Measurements from ENCODE around the gene PPP1R9A.

Gene PPP1R9A

DNA sequence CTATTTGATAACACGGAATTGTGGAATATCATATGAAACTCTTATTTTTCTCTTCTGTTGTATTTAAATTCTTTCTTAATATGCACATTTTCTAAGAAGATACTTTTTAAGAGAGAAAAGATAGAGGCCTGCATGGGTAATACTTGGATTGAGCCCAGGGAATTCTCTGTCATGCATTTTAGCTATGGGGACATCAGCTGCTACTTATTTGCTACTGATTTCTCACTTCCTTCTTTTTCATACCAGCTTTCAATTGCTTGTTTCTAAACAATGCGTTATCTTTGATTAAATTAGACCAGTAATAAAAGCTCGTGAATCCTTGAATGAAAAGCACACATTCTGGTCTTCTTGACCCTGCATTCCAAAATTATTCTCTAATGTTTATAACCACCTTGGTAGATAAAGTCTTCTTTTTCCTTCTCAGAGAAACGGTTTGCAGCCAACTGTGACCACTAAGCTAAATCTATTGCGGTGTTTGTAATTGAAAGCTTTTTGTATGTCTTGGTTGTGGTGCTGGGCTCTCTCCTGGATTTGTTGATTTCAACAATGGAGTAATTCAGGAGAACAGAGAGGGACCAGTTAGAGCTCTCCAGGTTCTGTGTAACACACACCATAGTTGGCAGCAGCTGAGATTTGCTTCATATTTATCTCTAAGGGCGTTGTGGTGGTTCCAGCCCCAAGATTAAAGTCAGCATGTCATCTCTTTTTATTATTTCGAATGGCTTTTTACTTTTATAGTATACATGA lies 139.3 kb downstream of the PPP1R9A start:
- H3K4me3 ChIP-seq (ENCODE audit: low read length): no peak overlapping the region
- no peaks in the 10 kb centered on the region for H4K20me1 ChIP-seq (ENCODE audit: control insufficient read depth, insufficient read depth, low read depth, low read length)
- no peaks in the 10 kb centered on the region for H3F3A ChIP-seq (ENCODE audit: control insufficient read depth, insufficient read depth)
- TF ChIP-seq, protein P1, sequence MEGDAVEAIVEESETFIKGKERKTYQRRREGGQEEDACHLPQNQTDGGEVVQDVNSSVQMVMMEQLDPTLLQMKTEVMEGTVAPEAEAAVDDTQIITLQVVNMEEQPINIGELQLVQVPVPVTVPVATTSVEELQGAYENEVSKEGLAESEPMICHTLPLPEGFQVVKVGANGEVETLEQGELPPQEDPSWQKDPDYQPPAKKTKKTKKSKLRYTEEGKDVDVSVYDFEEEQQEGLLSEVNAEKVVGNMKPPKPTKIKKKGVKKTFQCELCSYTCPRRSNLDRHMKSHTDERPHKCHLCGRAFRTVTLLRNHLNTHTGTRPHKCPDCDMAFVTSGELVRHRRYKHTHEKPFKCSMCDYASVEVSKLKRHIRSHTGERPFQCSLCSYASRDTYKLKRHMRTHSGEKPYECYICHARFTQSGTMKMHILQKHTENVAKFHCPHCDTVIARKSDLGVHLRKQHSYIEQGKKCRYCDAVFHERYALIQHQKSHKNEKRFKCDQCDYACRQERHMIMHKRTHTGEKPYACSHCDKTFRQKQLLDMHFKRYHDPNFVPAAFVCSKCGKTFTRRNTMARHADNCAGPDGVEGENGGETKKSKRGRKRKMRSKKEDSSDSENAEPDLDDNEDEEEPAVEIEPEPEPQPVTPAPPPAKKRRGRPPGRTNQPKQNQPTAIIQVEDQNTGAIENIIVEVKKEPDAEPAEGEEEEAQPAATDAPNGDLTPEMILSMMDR (IDR thresholded peaks at IDR 0.05; ENCODE audit: low read depth, low read length, poor library complexity, severe bottlenecking): no peak
- no peak for TF ChIP-seq EZH2phosphoT487 (IDR thresholded peaks at IDR 0.05; ENCODE audit: borderline replicate concordance, low read length)
- H3K27ac ChIP-seq (ENCODE audit: low read depth, low read length): no peak overlapping the region
- H3K36me3 ChIP-seq (ENCODE audit: control insufficient read depth, low read length): no peaks in the 10 kb centered on the region
- H3K9me3 ChIP-seq (ENCODE audit: control insufficient read depth, insufficient read depth, low read length): no peaks in the 10 kb centered on the region
- no peaks in the 10 kb centered on the region for H3K9me2 ChIP-seq (replicated peaks; ENCODE audit: control insufficient read depth, low read length)
- no peak overlapping the region for H3K4me2 ChIP-seq (ENCODE audit: low read length)
- no peaks in the 10 kb centered on the region for H3K27me3 ChIP-seq (ENCODE audit: control insufficient read depth, low read length)
- H3K4me1 ChIP-seq (ENCODE audit: control insufficient read depth, low read length): no peaks in the 10 kb centered on the region
- no peaks in the 10 kb centered on the region for H3K79me2 ChIP-seq (ENCODE audit: control insufficient read depth, low read length)

- H4K20me1 ChIP-seq (ENCODE audit: control insufficient read depth, insufficient read depth, low read depth, low read length): no peaks in the 10 kb centered on the region
- no peaks in the 10 kb centered on the region for H3K79me2 ChIP-seq (ENCODE audit: control insufficient read depth, low read length)
- no peaks in the 10 kb centered on the region for H3K27me3 ChIP-seq (ENCODE audit: control insufficient read depth, low read length)
- TF ChIP-seq, protein P1 (IDR thresholded peaks at IDR 0.05; ENCODE audit: low read depth, low read length, poor library complexity, severe bottlenecking): no peak
- no peak for TF ChIP-seq EZH2phosphoT487 (IDR thresholded peaks at IDR 0.05; ENCODE audit: borderline replicate concordance, low read length)
- no peak overlapping the region for H3K27ac ChIP-seq (ENCODE audit: low read depth, low read length)
- no peaks in the 10 kb centered on the region for H3K9me3 ChIP-seq (ENCODE audit: control insufficient read depth, insufficient read depth, low read length)
- no peaks in the 10 kb centered on the region for H3K4me1 ChIP-seq (ENCODE audit: control insufficient read depth, low read length)
- no peaks in the 10 kb centered on the region for H3F3A ChIP-seq (ENCODE audit: control insufficient read depth, insufficient read depth)
- H3K4me2 ChIP-seq (ENCODE audit: low read length): no peak overlapping the region
- H3K4me3 ChIP-seq (ENCODE audit: low read length): no peak overlapping the region
- H3K36me3 ChIP-seq (ENCODE audit: control insufficient read depth, low read length): no peaks in the 10 kb centered on the region
- H3K9me2 ChIP-seq (replicated peaks; ENCODE audit: control insufficient read depth, low read length): no peaks in the 10 kb centered on the region
Measured at GRCh38 chr7:95047291-95047690, 139.9 kb downstream of the PPP1R9A start.

GRCh38 chr7:95052566-95053094 lies 145.2 kb downstream of the PPP1R9A start:
- no peaks in the 10 kb centered on the region for H4K20me1 ChIP-seq (ENCODE audit: control insufficient read depth, insufficient read depth, low read depth, low read length)
- no peaks in the 10 kb centered on the region for H3K9me3 ChIP-seq (ENCODE audit: control insufficient read depth, insufficient read depth, low read length)
- H3K27me3 ChIP-seq (ENCODE audit: control insufficient read depth, low read length): no peaks in the 10 kb centered on the region
- H3K4me3 ChIP-seq (ENCODE audit: low read length): no peak overlapping the region
- no peaks in the 10 kb centered on the region for H3K79me2 ChIP-seq (ENCODE audit: control insufficient read depth, low read length)
- H3K9me2 ChIP-seq (replicated peaks; ENCODE audit: control insufficient read depth, low read length): no peaks in the 10 kb centered on the region
- no peaks in the 10 kb centered on the region for H3K36me3 ChIP-seq (ENCODE audit: control insufficient read depth, low read length)
- H3K27ac ChIP-seq (ENCODE audit: low read depth, low read length): no peak overlapping the region
- H3F3A ChIP-seq (ENCODE audit: control insufficient read depth, insufficient read depth): no peaks in the 10 kb centered on the region
- TF ChIP-seq EZH2phosphoT487 (IDR thresholded peaks at IDR 0.05; ENCODE audit: borderline replicate concordance, low read length): no peak
- TF ChIP-seq, protein P1 (IDR thresholded peaks at IDR 0.05; ENCODE audit: low read depth, low read length, poor library complexity, severe bottlenecking): no peak
- no peaks in the 10 kb centered on the region for H3K4me1 ChIP-seq (ENCODE audit: control insufficient read depth, low read length)
- H3K4me2 ChIP-seq (ENCODE audit: low read length): no peak overlapping the region

Data from DOHH2 (cell line).